HG03066 (cell line): ENCODE measurements around the gene CASP3.
"Not testable (repeated sequence)": the region's sequence is repeated elsewhere in the genome, so short reads cannot be mapped to it uniquely, and the experiment has no call there.

Source experiments
- ATAC-seq: cut with Tn5 transposase; IDR thresholded peaks from one replicate; pipeline ENCODE4 v1.9.1; 2021; ENCODE audit warnings: low read depth; ENCODE audit not compliant: unreplicated experiment

The CASP3 gene

DNA sequence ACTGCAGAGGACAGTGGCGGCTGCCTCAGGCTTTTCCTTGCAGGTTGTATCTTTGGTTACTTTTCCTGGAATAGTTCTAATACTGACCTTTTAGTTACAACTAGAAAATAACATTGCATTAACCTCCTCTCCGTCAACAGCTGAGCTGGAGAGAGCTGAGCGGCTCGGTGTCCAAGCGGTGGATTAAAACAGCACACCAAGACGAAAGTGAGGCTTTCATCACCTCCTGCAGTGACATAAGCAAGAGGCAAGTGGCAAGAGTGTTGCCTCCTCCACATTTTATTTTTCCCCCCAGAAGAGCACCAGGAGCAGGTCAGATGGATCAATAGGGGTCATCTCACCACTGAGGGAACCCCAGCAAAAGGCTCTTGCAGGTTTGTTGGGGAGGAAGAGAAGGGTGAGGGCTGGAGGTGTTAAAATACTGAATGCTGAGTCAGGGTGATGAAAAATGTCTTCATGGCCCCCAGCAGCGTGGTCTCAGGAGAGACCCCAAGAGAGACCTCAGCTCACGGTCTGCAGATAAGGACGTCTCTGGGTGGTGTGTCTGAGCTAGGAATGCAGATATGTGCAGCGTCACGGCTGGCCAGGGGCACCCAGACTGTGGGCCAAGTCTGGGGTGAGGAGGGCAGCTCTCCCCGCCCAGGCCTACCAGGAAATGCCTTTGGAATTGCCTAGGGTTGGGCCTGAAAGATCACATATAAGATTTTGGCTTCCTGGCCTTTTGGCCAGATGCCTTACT lies 50.3 kb downstream of the CASP3 start:
- ATAC-seq, result no peak

DNA sequence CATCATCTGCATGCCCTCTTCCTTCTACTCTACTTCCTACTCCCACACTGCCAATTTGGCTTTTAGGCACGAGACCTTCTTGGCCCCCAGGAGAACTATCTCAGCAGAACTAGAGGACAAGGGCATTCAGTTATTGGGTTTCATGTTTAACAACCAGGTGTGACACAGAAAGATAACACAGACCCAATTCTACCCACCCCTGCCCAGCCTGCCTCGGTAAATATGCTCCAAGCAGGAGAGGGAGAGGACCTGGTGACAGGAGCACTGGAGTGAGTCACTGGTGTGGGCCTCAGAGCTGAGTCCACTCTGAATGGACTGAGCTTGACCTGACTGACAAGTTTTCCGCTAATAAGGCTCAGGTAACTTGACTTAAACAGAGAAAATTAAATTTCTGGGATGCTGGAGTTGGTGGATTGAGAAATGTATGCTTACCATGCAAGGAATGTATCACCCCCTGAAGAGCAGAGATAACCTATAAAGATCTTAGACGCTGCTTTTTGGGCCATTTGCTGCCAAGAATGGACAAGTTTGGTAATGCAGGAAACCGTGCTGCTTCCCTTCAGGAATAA lies 52.5 kb downstream of the CASP3 start:
- no peak for ATAC-seq

DNA sequence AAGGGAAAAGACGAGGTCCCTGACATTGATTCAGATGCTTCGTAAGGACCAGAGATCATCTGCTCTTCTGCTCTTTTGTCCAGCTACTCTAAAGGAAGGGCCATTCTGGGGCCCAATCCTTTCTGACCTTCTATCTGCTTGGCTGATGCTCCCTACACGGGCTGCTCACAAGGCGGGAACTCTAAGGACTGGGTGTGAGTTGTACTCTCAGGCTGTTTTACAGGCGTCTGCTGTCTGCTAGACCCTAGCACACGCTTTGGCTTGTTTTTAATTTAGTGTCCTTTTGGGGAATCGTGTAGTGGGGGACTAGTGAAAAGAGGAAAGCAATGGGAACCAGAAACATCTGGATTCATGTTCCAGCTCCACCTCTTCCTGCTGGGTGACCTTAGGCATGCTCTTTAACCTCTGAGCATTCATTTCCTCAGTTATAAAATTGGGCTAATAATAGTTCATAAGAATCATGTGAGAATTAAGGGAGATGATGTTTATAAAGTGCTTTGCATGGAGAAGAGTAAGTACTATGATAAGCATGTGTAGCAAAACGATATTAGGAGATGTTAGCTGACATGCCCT lies 53.1 kb downstream of the CASP3 start:
- no peak for ATAC-seq

DNA sequence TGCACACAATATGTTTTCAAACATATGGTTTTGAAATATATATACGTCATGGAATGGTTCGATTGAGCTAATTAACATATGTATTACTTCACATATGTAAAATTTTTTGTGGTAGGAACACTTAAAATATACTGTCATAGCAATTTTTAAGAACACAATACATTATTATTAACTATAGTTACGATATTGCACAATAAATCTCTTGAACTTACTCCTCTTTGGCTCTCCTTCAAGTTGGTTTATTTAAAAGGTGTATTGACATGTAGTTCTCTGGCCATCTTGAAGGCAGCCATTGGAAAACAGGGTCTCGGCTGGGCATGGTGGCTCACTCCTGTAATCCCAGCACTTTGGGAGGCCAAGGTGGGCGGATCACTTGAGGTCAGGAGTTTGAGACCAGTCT lies 53.8 kb downstream of the CASP3 start:
- ATAC-seq, result no peak

- ATAC-seq, result no peak
Measured at GRCh38 chr4:184593461-184593860, 55.8 kb downstream of the CASP3 start.

GRCh38 chr4:184591747-184592270 lies 57.4 kb downstream of the CASP3 start:
- ATAC-seq, result not testable (repeated sequence)

- no peak for ATAC-seq
Measured at GRCh38 chr4:184591070-184591677, 58.1 kb downstream of the CASP3 start.

GRCh38 chr4:184590196-184590595 lies 59.1 kb downstream of the CASP3 start:
- ATAC-seq, result no peak

DNA sequence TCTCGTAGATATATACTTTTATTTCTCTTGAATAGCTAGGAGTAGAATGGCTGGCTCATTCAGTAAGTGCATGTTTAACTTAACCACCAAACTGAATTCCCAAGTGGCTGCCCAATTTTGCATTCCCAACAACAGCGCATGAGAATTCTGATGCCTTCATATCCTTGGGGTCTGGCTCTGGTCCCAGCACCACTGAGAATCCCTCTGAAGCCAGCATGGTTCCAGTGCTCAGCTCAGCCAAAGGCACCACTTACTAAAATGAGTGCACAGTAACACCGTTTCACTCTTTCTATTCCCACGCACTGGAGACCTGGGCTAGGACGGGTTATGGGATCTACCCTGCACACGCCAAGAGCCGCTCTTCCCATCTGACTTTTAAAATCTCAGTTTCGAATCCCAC lies 60.4 kb downstream of the CASP3 start:
- ATAC-seq, result no peak

- ATAC-seq, result no peak
Measured at GRCh38 chr4:184587701-184588100, 61.5 kb downstream of the CASP3 start.

- no peak for ATAC-seq
Measured at GRCh38 chr4:184587221-184587620, 62.0 kb downstream of the CASP3 start.

DNA sequence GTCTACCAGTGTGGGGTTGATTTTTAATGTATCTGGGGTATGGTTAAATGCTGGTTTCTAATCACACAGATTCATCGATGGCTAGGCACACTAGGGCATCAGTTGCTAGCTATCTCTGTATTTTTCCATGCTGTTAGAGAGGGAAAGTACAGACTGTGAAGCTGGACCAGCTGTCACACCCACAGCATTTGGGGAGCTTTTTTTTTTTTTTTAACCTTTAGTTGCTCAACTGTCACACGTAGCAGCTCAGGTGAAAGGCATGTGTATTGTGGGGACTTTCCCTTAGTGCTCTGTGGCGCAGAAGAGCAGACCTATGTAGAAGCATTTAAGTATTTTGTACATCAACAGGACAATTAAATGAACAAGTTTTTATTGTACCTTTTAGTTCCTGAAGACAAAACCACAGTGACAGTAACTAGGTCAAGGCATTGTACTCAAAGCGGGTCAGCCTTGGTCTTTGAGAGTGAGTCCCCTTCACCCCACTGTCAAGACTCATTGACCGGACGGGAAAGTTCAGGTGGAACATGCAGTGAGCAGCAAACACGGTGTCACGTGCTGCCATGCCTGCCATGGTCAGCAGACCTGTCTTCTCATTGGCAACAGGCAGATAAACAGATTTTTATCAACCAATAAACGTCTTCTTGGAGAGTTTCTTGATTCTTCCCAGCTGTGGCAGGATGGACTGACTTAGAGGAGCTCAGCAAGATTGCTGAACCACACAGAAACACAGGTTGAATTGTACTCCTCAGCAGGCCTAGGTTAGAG lies 65.3 kb downstream of the CASP3 start:
- no peak for ATAC-seq
